ENCODE data around the gene SLC2A11.

GRCh38 chr22:23836692-23837495 is 20.8 kb upstream of the SLC2A11 start:
- TF ChIP-seq POLR2A (IDR thresholded peaks at IDR 0.05; ENCODE audit: low read length) (no peak), GATA1 (IDR thresholded peaks at IDR 0.05; ENCODE audit: low read depth, low read length) (no peak)
